Fibroblast of lung (primary cell): ENCODE data around the gene TBX10. TPM values are rescaled to one million over a fixed set of nuclear protein-coding genes. Genes with fewer than 3 reads are reported as not detected.

Experiments
- DNase-seq, 2 donors: peaks; one replicate each; pipeline versions ENCODE4 v3.0.0 to v3.0.0-alpha.2; 2010; ENCODE audit warnings: low read depth in 2 of 2
- H2AFZ ChIP-seq: 2 replicates; pipeline ENCODE4 v1.5.1; 2012; ENCODE audit warnings: low read length, control low read depth, inconsistent platforms
- H3K27ac ChIP-seq: 2 replicates; pipeline ENCODE4 v1.5.1; 2011; ENCODE audit warnings: low read length, control low read depth; ENCODE audit not compliant: insufficient read depth
- H3K27me3 ChIP-seq: 2 replicates; pipeline ENCODE4 v1.5.1; 2011; ENCODE audit warnings: mild to moderate bottlenecking, low read length; ENCODE audit not compliant: control insufficient read depth, insufficient read depth
- H3K36me3 ChIP-seq: 2 replicates; pipeline ENCODE4 v1.5.1; 2011; ENCODE audit warnings: low read length; ENCODE audit not compliant: control insufficient read depth, insufficient read depth
- H3K4me1 ChIP-seq: 2 replicates; pipeline ENCODE4 v1.5.1; 2011; ENCODE audit warnings: low read length; ENCODE audit not compliant: control insufficient read depth, insufficient read depth; ENCODE audit errors: extremely low read depth
- H3K4me2 ChIP-seq: 2 replicates; pipeline ENCODE4 v1.5.1; 2011; ENCODE audit warnings: low read length, control low read depth; ENCODE audit not compliant: insufficient read depth; ENCODE audit errors: extremely low read depth
- H3K4me3 ChIP-seq, 4 experiments: fragments of 200-600 bp in 1 of 4; sonication (generic) in 1 of 4; replicated peaks in 1 of 4; 2 replicates each; pipeline ENCODE4 v1.5.1; 2011 to 2016; ENCODE audit warnings: low read length in 4 of 4, low read depth in 3 of 4, mild to moderate bottlenecking in 3 of 4, control low read depth in 2 of 4, inconsistent platforms in 1 of 4, mixed read lengths in 1 of 4; ENCODE audit not compliant: insufficient read depth in 1 of 4; ENCODE audit errors: control extremely low read depth in 1 of 4
- H3K79me2 ChIP-seq: 2 replicates; pipeline ENCODE4 v1.5.1; 2012; ENCODE audit warnings: mild to moderate bottlenecking, low read length, inconsistent platforms; ENCODE audit not compliant: control insufficient read depth, insufficient read depth
- H3K9ac ChIP-seq: 2 replicates; pipeline ENCODE4 v1.5.1; 2011; ENCODE audit warnings: mild to moderate bottlenecking, low read length, control low read depth; ENCODE audit not compliant: insufficient read depth
- H3K9me3 ChIP-seq: 2 replicates; pipeline ENCODE4 v1.5.1; 2012; ENCODE audit warnings: low read depth, low read length; ENCODE audit not compliant: control insufficient read depth, insufficient read depth
- H4K20me1 ChIP-seq: 2 replicates; pipeline ENCODE4 v1.5.1; 2011; ENCODE audit warnings: low read length; ENCODE audit not compliant: control insufficient read depth, insufficient read depth; ENCODE audit errors: extremely low read depth
- EZH2 ChIP-seq: IDR thresholded peaks from 2 replicates; pipeline ENCODE4 v1.5.1; 2012; ENCODE audit warnings: low read length, control low read depth, mild to moderate bottlenecking; ENCODE audit errors: missing control alignments
- polyA plus RNA-seq, 2 donors: library from polyadenylated mRNA; depleted of rRNA in 1 of 2; stranded (reverse) in 1 of 2; unstranded in 1 of 2; fragments of >200 nt; gene quantifications; 2 replicates each; pipeline ENCODE4 v1.2.1, GENCODE V29; 2011 to 2012; ENCODE audit warnings: missing spikeins in 1 of 2
- total RNA-seq: library from RNA; depleted of rRNA; stranded (reverse); fragments of >200 nt; gene quantifications from 2 replicates; pipeline ENCODE4 v1.2.1, GENCODE V29; 2014
- TF ChIP-seq, protein P1 (sequence below), 2 donors: IDR thresholded peaks in 1 of 2; conservative IDR thresholded peaks in 1 of 2; 1 replicate in 1 of 2; 2 replicates in 1 of 2; pipeline ENCODE4 v1.5.1; 2011 to 2012; ENCODE audit warnings: low read length in 2 of 2, control low read depth in 1 of 2, inconsistent platforms in 1 of 2, low read depth in 1 of 2, mild to moderate bottlenecking in 1 of 2

Gene TBX10
- total and polyA plus RNA-seq, 2 donors (not counting 1 experiment from before 2014, with no cell fraction given), result not detected

DNA sequence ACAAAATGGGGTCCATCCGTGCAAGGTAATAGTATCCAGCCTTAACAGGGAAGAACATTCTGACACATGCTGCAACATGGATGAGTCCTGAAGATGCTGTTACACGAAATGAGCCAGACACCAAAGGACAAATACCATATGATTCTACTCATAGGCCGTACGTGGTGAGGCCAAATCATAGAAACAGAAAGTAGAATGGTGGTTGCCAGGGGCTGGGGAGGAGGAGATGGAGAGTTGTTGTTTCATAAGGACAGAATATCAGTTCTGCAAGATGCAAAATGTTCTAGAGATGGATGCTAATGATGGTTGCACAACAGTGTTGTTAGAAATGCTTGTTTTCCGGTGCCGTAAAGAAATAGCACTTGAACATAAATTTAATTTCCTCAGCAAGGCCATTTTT, 2.6 kb downstream of the TBX10 start:
- Histone ChIP-seq H2AFZ (no peak overlapping the region), H3K79me2 (no peaks in the 10 kb centered on the region), H4K20me1 (no peaks in the 10 kb centered on the region), H3K9ac (no peak overlapping the region), H3K36me3 (no peaks in the 10 kb centered on the region), H3K4me2 (no peak overlapping the region), H3K4me3 (no peak overlapping the region), H3K27me3 (no peaks in the 10 kb centered on the region), H3K9me3 (no peaks in the 10 kb centered on the region), H3K4me1 (no peaks in the 10 kb centered on the region), H3K27ac (no peak overlapping the region)
- DNase-seq, result no peak
- no peak for TF ChIP-seq EZH2
- TF ChIP-seq, protein P1, sequence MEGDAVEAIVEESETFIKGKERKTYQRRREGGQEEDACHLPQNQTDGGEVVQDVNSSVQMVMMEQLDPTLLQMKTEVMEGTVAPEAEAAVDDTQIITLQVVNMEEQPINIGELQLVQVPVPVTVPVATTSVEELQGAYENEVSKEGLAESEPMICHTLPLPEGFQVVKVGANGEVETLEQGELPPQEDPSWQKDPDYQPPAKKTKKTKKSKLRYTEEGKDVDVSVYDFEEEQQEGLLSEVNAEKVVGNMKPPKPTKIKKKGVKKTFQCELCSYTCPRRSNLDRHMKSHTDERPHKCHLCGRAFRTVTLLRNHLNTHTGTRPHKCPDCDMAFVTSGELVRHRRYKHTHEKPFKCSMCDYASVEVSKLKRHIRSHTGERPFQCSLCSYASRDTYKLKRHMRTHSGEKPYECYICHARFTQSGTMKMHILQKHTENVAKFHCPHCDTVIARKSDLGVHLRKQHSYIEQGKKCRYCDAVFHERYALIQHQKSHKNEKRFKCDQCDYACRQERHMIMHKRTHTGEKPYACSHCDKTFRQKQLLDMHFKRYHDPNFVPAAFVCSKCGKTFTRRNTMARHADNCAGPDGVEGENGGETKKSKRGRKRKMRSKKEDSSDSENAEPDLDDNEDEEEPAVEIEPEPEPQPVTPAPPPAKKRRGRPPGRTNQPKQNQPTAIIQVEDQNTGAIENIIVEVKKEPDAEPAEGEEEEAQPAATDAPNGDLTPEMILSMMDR (conservative IDR thresholded peaks at IDR 0.05 in 1 of 2, IDR thresholded peaks at IDR 0.05 in 1 of 2; ENCODE audit: low read depth in 1 of 2, low read length in 2 of 2), result no peak

DNA sequence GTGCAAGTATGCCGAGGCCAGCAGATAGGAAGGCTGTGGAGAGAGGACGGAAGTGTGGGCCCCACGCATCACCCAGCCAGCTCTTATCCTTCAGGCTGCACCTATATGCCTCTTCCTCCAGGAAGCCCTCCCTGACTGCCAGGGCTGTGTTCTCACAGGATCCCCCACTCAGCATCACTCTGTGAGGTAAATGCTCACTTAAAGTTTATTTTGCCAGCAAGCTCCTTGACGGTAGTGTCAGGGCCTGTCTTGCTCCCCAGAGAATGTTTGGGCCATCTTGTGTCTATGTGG, 4.4 kb downstream of the TBX10 start:
- no peaks in the 10 kb centered on the region for H3K9me3 ChIP-seq
- no peak overlapping the region for H2AFZ ChIP-seq
- no peaks in the 10 kb centered on the region for H4K20me1 ChIP-seq
- no peaks in the 10 kb centered on the region for H3K36me3 ChIP-seq
- no peaks in the 10 kb centered on the region for H3K27me3 ChIP-seq
- no peak for DNase-seq
- H3K27ac ChIP-seq, result no peak overlapping the region
- H3K79me2 ChIP-seq, result no peaks in the 10 kb centered on the region
- no peak overlapping the region for H3K9ac ChIP-seq
- H3K4me3 ChIP-seq, result no peak overlapping the region
- H3K4me2 ChIP-seq, result no peak overlapping the region
- TF ChIP-seq, protein P1 (conservative IDR thresholded peaks at IDR 0.05 in 1 of 2, IDR thresholded peaks at IDR 0.05 in 1 of 2; ENCODE audit: low read depth in 1 of 2, low read length in 2 of 2), result no peak
- TF ChIP-seq EZH2, result no peak
- H3K4me1 ChIP-seq, result no peaks in the 10 kb centered on the region

DNA sequence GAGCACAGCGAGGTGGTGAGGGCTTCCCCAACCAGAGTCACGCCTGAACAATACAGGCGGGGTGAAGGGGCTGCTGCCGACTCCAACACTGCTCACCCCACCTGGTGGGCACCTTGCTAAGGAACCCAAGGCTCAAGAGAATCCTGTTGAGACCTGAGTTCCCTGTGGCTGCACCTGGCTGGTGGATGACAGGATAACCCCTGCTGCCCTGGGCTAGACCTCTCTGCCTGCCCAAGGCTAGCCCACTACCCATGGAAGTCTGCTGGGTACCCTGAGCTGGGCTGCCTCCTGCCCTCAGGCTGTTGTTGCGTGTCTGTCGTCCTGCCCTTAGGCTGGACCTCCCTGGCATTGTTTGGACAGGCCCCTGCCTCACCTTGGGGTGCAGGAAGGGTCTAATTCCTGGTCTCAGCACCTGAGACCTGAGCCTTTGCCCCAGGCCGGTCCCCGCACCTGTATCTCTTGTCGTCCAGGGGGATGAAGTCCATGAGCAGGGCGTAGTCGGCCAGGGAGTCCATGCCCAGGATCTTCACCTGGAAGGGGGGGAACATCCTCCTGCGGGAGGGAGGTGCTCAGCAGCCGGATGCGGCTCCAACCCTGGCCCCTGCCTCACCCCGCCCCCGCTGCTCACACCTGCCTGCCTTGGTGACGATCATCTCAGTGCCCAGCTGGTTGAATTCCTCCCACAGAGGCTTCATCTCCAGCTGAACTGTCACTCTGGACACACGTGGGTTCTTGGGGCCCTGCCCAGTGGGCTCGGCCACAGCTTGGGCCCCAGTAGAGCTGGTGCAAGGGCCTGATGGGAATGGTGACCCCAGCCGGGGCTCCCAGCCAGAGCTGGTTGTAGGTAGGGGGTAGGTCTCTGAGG, 5.0 kb downstream of the TBX10 start:
- Histone ChIP-seq H3K27ac (no peak overlapping the region), H4K20me1 (no peaks in the 10 kb centered on the region), H3K4me2 (no peak overlapping the region), H2AFZ (no peak overlapping the region), H3K9ac (no peak overlapping the region), H3K4me3 (no peak overlapping the region), H3K79me2 (no peaks in the 10 kb centered on the region), H3K9me3 (no peaks in the 10 kb centered on the region), H3K4me1 (no peaks in the 10 kb centered on the region), H3K27me3 (no peaks in the 10 kb centered on the region), H3K36me3 (no peaks in the 10 kb centered on the region)
- TF ChIP-seq, protein P1 (conservative IDR thresholded peaks at IDR 0.05 in 1 of 2, IDR thresholded peaks at IDR 0.05 in 1 of 2; ENCODE audit: low read depth in 1 of 2, low read length in 2 of 2), result no peak
- no peak for TF ChIP-seq EZH2
- DNase-seq, result no peak
